Regular cardiac myocyte (primary cell): ENCODE data around the gene DAP. TPM values are rescaled to one million over a fixed set of nuclear protein-coding genes. Genes with fewer than 3 reads are reported as not detected.

Experiments used
- total RNA-seq: library from RNA; depleted of rRNA; stranded (reverse); fragments of >200 nt; gene quantifications from 2 replicates; pipeline ENCODE4 v1.2.3, GENCODE V29; 2014

The DAP gene, protein sequence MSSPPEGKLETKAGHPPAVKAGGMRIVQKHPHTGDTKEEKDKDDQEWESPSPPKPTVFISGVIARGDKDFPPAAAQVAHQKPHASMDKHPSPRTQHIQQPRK
- 31.1 and 32.1 TPM in 2 replicates for total RNA-seq

DNA sequence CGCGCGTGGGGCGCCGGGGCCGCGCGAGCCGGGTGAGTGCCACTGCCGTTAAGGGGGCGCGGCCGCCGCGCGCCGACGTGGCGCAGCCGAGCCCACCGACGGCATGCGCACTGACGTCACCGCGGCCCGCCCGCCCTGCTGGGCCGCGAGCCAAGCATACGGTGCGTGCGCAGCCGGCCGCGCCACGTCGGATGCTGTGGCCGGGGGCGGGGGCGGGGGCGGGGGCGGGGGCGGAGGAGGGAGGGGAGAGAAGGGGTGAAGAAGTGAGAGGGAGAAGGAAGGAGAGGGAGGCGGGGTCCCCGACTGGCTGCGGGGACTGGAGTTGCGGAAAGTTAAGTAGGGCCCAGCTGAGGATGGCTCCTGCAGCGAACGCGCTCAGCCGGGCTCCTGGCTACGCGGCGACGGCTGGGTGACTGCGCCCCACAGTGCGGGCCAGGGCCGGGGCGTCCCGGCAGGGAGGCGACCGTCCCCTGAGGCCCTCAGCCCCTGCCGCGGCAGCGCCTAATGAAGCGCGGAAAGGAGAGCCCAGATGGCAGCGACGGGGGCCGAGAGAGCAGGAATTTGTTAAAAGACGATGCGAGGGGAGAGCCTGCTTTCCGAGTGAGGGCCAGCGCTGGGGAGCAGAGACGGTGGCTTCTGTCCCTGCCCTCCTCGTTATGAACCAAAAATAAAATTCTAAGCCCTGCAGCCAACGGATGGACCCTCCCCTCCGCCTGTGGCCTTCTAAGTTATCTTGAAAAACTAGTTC is at the start of gene DAP:
DAP (minus strand) TSS at position 50 of the 748 bp plus-strand sequence. CDS start 166 bp downstream, outside the sequence.

Other genes starting within 250 kb of the DAP start
- gene ANKRD33B, start 197.2 kb downstream of the DAP start, total RNA-seq, result 1.3 and 2.3 TPM in 2 replicates